ENCODE data around the gene MPEG1. TPM values are rescaled to one million over a fixed set of nuclear protein-coding genes. Genes with fewer than 3 reads are reported as not detected.

MPEG1 gene
- total and polyA plus RNA-seq, 2 of the 13 experiments (the other 11 are each of a cell fraction or from before 2014, with no cell fraction given): not detected

DNA sequence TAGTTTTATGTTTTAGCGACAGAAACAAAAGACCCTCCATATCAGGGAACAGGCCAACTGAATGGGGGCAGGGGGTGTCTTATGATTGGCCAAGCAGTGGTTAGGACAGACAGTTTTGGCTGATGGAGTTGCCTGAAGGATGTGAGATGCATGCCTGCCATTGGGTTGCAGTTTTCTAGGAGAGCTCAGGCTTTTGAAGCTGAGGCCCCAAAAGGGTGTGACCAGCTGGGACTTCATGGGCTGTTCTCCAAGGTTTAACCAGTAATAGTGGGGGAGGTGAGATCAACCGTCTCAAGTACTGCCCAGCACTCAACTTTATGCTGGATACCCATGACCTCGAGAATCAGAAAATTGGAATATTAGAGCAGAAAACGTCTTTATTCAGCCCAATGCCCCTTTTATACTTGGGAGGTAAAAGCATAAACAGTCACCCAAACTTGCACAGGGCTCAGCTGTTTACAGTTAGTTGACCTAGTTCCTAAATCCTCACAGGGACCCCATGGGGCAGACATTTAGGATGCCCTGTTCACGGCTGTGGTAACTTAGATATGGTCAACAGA lies 27.3 kb downstream of the MPEG1 start:
- intact Hi-C loops (cut with micrococcal nuclease; ENCODE audit: unreplicated experiment): no loop called here
- FAIRE-seq (no peak), DNase-seq (ENCODE audit: low spot score) (no peak), ATAC-seq (no peak)
- Histone ChIP-seq H3K9me3 (ENCODE audit: low read length) (no peaks in the 10 kb centered on the region), H3K4me1 (ENCODE audit: insufficient read depth, low read length) (peaks cover 15% of the 10 kb centered on the region), H3K36me3 (replicated peaks in 1 of 2; ENCODE audit: control insufficient read depth in 1 of 2, insufficient read depth in 2 of 2, low read length in 2 of 2) (peaks cover 0 to 2% of the 10 kb centered on the region in 2 experiments; a peak in 2 of 5 replicates), H3K79me2 (ENCODE audit: insufficient read depth, low read length) (no peaks in the 10 kb centered on the region), H2AFZ (ENCODE audit: low read length) (no peak overlapping the region), H3K4me2 (ENCODE audit: low read depth, low read length) (no peak overlapping the region), H4K20me1 (ENCODE audit: insufficient read depth, low read length) (no peaks in the 10 kb centered on the region), H3K9ac (ENCODE audit: insufficient read depth, low read depth, low read length) (no peak overlapping the region), H3K27ac (ENCODE audit: extremely low read length, insufficient read depth, low read length) (no peak overlapping the region), H3K27me3 (ENCODE audit: control insufficient read depth in 1 of 2, insufficient read depth in 2 of 2, low read length in 2 of 2) (no peaks in the 10 kb centered on the region), H3K4me3 (replicated peaks in 1 of 3; ENCODE audit: insufficient read depth in 1 of 3, low read depth in 2 of 3, low read length in 3 of 3) (no peak overlapping the region)
- in situ Hi-C loops (cut with HindIII; ENCODE audit: extremely low pct_ligation_motif_present, low pct_unique_long_range_greater_than_20kb): loop anchor here (25.0 kb wide), 1 partner anchor 502 kb away; no protein-coding TSS in a partner anchor
- ChIA-PET CTCF (ENCODE audit: low intra/inter-chr PET ratio, low total read pairs) (interaction anchor here (4.1 kb wide), 1 partner anchor 13 kb away, joined by 45 read pairs; the partner anchor contains the start of gene DTX4), POLR2A (interaction anchor here (3.4 kb wide), 1 partner anchor 12 kb away, joined by 46 read pairs; the partner anchor contains the start of gene DTX4)
- BruUV-seq (replicated peaks): no TSS peak
- TF ChIP-seq, protein P1, sequence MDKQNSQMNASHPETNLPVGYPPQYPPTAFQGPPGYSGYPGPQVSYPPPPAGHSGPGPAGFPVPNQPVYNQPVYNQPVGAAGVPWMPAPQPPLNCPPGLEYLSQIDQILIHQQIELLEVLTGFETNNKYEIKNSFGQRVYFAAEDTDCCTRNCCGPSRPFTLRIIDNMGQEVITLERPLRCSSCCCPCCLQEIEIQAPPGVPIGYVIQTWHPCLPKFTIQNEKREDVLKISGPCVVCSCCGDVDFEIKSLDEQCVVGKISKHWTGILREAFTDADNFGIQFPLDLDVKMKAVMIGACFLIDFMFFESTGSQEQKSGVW (CRISPR knock-in tag; IDR thresholded peaks at IDR 0.05; ENCODE audit: borderline replicate concordance): no peak
- TF ChIP-seq, protein P2, sequence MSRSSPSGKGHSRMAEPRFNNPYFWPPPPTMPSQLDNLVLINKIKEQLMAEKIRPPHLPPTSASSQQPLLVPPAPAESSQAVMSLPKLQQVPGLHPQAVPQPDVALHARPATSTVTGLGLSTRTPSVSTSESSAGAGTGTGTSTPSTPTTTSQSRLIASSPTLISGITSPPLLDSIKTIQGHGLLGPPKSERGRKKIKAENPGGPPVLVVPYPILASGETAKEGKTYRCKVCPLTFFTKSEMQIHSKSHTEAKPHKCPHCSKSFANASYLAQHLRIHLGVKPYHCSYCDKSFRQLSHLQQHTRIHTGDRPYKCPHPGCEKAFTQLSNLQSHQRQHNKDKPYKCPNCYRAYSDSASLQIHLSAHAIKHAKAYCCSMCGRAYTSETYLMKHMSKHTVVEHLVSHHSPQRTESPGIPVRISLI (CRISPR knock-in tag; IDR thresholded peaks at IDR 0.05; ENCODE audit: borderline replicate concordance): no peak
- TF ChIP-seq SP1 (IDR thresholded peaks at IDR 0.05): no peak
- TF ChIP-seq SP1 (CRISPR knock-in tag; IDR thresholded peaks at IDR 0.05): no peak
- no peak for TF ChIP-seq SMAD9 (CRISPR knock-in tag; IDR thresholded peaks at IDR 0.05)
- TF ChIP-seq, protein P3, sequence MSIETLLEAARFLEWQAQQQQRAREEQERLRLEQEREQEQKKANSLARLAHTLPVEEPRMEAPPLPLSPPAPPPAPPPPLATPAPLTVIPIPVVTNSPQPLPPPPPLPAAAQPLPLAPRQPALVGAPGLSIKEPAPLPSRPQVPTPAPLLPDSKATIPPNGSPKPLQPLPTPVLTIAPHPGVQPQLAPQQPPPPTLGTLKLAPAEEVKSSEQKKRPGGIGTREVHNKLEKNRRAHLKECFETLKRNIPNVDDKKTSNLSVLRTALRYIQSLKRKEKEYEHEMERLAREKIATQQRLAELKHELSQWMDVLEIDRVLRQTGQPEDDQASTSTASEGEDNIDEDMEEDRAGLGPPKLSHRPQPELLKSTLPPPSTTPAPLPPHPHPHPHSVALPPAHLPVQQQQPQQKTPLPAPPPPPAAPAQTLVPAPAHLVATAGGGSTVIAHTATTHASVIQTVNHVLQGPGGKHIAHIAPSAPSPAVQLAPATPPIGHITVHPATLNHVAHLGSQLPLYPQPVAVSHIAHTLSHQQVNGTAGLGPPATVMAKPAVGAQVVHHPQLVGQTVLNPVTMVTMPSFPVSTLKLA (IDR thresholded peaks at IDR 0.05): no peak
- TF ChIP-seq RBFOX2 (IDR thresholded peaks at IDR 0.05; ENCODE audit: low read depth, low read length): no peak
- no peak for TF ChIP-seq EED (CRISPR knock-in tag; IDR thresholded peaks at IDR 0.05)
- 94% methylated on average over 4 of the region's 5 CpGs for WGBS (ENCODE audit: low lambda C conversion rate)

Measured in HepG2 (cell line).